GM12892 (cell line): Measurements from ENCODE around the gene ASH1L.
"Not testable (repeated sequence)": the region's sequence is repeated elsewhere in the genome, so short reads cannot be mapped to it uniquely, and the experiment has no call there.

ENCODE experiments used
- POLR2A ChIP-seq: IDR thresholded peaks from 2 replicates; pipeline ENCODE4 v1.6.1; 2011; ENCODE audit warnings: low read depth, low read length, control low read depth
- POLR2AphosphoS5 ChIP-seq: IDR thresholded peaks from 2 replicates; pipeline ENCODE4 v1.6.1; 2011; ENCODE audit warnings: low read depth, low read length, control low read depth
- TAF1 ChIP-seq: IDR thresholded peaks from 2 replicates; pipeline ENCODE4 v1.6.1; 2011; ENCODE audit warnings: low read depth, mild to moderate bottlenecking, control low read depth, low read length, borderline replicate concordance

GRCh38 chr1:155291006-155291405 lies 271.6 kb downstream of the ASH1L start:
- not testable (repeated sequence) for TF ChIP-seq POLR2A, POLR2AphosphoS5, TAF1
